ENCODE measurements around the gene SIRT6.

SIRT6 gene

DNA sequence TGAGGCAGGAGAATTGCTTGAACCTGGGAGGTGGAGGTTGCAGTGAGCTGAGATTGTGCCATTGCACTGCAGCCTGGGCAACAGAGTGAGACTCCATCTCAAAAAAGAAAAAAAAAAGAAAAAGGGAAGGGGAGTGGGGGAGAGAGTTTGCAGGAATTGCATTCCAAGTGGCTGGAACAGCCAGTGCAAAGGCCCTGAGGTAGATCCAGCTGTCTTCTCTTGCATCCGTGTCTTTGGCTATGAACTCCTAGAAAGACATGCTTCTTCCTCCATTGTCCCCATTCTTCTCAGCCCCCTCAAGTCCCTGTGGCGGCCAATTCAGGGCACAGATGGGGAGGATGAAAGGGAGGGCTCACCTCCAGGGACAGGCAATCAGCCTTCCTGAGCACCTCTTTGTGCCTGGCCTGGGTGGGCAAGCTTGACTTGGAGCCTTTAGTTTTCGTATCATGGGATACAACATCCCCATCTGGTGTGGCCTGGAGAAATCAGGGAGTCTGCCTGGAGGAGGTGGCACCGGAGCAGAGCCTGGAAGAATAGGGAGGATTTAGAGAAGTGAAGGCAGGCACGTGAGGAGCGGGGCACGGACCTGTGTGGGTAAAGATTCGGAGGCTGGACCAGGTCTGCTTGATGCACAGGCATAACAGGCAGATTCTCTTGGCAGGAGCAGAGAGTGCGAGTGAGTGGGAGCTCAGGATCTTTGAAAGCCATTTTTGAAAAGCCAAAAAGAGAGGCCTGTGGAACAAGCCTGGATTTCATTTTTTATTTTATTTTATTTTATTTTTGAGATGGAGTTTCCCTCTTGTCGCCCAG, 5.2 kb upstream of the SIRT6 start:
- DNase-seq (no peak), ATAC-seq (no peak)
- Mint-ChIP-seq H3K9me3 (no peaks in the 10 kb centered on the region), H3K27ac (no peak overlapping the region), H3K27me3 (no peaks in the 10 kb centered on the region), H3K4me3 (no peak overlapping the region), H3K4me1 (peaks cover 26% of the 10 kb centered on the region)

DNA sequence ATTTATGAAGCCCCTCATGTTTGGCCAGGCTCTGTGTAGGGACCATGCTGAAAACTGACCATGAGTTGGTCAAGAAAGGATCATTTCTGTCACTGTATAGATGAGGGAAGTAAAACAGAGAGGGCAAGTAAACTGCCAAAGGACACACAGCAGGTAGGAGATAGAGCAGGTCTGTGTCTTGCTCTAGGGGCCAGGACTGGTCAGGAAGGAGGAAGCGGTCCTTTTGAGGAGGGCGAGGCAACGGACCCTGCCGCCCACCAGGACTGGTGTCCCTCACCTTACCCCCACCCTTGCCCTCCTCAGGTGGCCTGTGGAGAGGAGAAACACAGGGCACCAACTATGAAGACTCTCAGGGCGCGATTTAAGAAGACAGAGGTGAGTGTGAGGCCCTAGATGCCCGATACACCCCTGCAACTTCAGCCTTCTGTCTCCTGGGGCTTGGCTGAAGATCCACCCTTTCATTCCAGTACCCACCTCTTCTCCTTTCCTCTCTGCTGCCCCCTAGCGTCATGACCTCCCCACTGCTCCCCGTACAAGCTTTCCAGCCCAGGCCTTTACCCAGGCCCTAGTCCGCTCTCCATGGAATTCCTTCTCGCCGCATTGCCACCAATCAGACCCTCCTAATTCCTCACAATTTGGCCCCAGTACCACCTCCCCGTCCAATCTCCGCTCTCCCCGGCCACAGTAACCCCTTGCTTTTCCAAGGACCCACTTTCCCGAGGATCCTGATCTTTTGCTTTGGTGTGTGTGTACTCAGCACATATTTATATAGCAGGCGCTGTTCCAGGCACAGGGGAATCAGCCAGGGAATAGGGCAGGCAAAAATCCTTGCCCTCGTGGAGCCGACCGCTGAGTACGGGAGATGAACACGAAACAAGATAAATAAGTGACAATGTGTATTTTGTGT, 4.0 kb upstream of the SIRT6 start:
- no peak overlapping the region for H3K27ac Mint-ChIP-seq
- H3K4me3 Mint-ChIP-seq = no peak overlapping the region
- ATAC-seq (peak; percentile 76), DNase-seq (peak; percentile 76 to 79)
- no peaks in the 10 kb centered on the region for H3K9me3 Mint-ChIP-seq
- no peaks in the 10 kb centered on the region for H3K27me3 Mint-ChIP-seq
- peaks cover 33% of the 10 kb centered on the region for H3K4me1 Mint-ChIP-seq

DNA sequence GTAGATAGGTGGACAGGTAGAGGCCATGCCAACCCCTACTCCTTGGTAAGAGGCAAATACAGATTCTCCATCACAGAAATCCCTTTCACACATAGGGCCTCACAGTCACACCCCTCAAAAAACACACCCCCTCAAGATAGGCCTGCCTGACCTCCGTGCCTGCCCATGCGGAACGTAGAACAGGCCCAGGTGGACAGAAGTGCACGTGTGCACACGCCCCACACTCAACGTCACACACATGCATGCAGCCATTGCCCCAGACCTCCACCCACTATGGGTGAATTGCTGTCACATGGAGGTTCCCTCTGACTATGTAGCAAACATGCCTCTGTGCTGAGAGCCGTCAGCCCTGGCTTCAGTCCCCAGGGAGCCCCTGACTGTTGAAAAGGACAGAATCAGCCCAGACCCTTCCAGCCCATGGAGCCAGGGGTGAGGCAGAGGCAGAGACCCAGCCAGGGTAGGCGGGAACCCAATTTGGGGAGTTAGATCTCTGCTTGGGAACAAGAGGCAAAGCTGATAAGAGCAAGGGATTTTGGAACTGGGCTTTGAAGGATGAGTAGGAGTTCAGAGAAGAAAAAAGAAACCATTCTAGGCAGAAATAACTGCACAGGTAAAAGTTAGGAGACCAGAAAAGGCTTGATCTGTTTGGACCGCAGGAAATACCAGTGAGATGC, 3.2 kb upstream of the SIRT6 start:
- Mint-ChIP-seq H3K27me3 (no peaks in the 10 kb centered on the region), H3K9me3 (no peaks in the 10 kb centered on the region), H3K27ac (no peak overlapping the region), H3K4me3 (no peak overlapping the region), H3K4me1 (peaks cover 41% of the 10 kb centered on the region)
- no peak for DNase-seq
- ATAC-seq = no peak

GRCh38 chr19:4184718-4185352, 2.5 kb upstream of the SIRT6 start:
- Mint-ChIP-seq H3K27ac (no peak overlapping the region), H3K4me3 (no peak overlapping the region), H3K27me3 (no peaks in the 10 kb centered on the region), H3K9me3 (no peaks in the 10 kb centered on the region), H3K4me1 (peaks cover 48% of the 10 kb centered on the region)
- DNase-seq (no peak), ATAC-seq (no peak)

GRCh38 chr19:4183967-4184717, 1.8 kb upstream of the SIRT6 start:
- H3K27me3 Mint-ChIP-seq = no peaks in the 10 kb centered on the region
- DNase-seq (no peak), ATAC-seq (no peak)
- no peaks in the 10 kb centered on the region for H3K9me3 Mint-ChIP-seq
- H3K27ac Mint-ChIP-seq = peak overlapping the region in 1 of 2 donors; percentile 77
- H3K4me3 Mint-ChIP-seq = peak overlapping the region; percentile 57 to 99
- H3K4me1 Mint-ChIP-seq = peaks cover 55% of the 10 kb centered on the region

GRCh38 chr19:4181053-4181508, 1.3 kb downstream of the SIRT6 start:
- Mint-ChIP-seq H3K27me3 (no peaks in the 10 kb centered on the region), H3K9me3 (no peaks in the 10 kb centered on the region), H3K4me1 (peaks cover 51% of the 10 kb centered on the region), H3K27ac (peak overlapping the region in 1 of 2 donors; percentile 62), H3K4me3 (peak overlapping the region; percentile 99)
- no peak for ATAC-seq
- DNase-seq = no peak

DNA sequence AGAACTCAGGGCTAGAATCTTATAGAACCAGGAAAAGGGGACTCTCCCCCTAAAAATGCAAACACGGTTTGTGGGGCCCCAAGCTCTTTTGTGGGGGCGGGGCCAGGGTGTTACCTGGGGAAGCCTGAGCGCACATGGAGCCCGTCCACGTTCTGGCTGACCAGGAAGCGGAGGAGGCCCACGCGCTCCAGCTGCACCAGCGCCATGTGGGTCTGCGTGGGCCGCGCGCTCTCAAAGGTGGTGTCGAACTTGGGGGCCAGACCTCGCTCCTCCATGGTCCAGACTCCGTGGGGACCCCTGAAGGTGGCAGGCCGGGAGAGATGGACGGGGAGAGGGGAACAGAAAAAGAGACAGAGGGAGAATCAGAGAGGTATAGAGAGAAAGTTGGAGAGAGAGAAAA, 3.4 kb downstream of the SIRT6 start:
- Mint-ChIP-seq H3K4me3 (no peak overlapping the region), H3K9me3 (no peaks in the 10 kb centered on the region), H3K27ac (no peak overlapping the region), H3K27me3 (no peaks in the 10 kb centered on the region), H3K4me1 (peaks cover 45% of the 10 kb centered on the region)
- ATAC-seq = no peak
- DNase-seq = no peak

DNA sequence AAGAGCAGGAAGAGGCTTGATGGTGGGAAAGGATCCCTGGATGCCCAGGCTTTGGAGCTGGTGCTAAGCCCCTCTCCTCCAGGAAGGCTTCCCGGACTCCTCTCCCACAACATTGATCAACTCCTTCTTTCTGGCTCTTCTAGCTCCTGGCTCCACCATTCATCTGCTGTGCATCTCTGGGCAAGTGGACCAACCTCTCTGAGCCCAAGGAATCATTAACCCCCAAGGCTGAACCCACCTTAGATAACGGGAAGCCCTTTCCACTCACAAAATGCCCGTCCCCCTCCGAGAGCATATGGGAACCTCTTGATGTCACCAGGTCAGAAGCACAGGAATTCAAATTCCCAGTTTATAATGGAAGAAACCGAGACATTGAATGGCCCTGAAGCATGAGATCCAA, 5.2 kb downstream of the SIRT6 start:
- ATAC-seq (no peak), DNase-seq (no peak)
- H3K27me3 Mint-ChIP-seq = peaks cover 14% of the 10 kb centered on the region
- H3K9me3 Mint-ChIP-seq = no peaks in the 10 kb centered on the region
- H3K4me1 Mint-ChIP-seq = peaks cover 42% of the 10 kb centered on the region
- H3K4me3 Mint-ChIP-seq = no peak overlapping the region
- no peak overlapping the region for H3K27ac Mint-ChIP-seq

DNA sequence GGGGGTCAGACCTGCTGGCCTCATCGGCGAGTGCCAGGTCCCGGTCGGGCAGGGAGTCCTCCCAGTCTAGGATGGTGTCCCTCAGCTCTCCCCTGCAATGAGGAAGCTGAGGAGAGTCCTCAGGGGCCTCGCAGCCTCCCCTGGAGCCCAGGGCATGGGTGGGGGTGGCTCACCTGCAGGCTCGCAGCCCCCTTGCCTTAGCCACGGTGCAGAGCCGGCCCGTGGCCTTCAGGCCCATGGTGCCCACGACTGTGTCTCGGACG, 6.8 kb downstream of the SIRT6 start:
- Mint-ChIP-seq H3K4me3 (no peak overlapping the region), H3K4me1 (peaks cover 31% of the 10 kb centered on the region), H3K27ac (no peak overlapping the region), H3K9me3 (no peaks in the 10 kb centered on the region), H3K27me3 (peaks cover 24% of the 10 kb centered on the region)
- no peak for DNase-seq
- no peak for ATAC-seq

DNA sequence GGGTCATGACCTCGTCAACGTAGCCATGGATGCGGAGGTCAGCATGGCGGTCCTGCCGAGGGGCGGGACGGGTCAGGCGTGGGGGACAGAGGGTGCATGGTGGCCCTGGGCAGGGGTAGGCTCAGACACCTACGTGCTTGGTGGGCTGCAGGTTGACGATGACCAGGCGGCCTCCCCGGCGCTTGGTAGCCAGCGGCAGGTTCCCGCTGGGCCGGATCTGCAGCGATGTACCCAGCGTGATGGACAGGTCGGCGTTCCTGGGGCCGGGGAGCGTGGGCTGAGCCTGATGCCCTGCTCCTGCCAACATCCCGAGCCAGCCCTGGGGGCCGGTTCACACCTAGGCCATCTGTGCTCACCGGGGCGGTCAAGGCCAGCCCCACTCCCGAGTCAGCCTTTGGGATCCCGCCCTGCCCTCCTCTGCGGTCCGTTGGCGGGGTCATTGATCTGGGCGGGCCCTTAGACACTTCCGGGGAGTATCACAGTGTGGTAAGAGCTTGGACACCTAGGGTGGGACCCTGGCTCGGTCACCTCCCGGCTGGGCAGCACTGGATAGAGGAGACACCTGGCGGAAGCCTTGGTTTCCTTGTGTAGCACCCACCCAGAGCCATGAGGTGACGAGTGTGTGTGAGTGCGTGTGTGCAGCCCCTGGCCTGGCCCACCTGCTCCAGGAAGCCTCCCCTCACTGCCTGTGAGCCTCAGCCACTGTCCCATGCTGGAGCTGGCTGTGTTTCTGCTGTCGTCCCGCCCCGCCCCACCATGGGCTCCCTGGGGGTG, 7.3 kb downstream of the SIRT6 start:
- Mint-ChIP-seq H3K27me3 (peaks cover 27% of the 10 kb centered on the region), H3K9me3 (no peaks in the 10 kb centered on the region), H3K4me3 (no peak overlapping the region), H3K27ac (no peak overlapping the region), H3K4me1 (peaks cover 26% of the 10 kb centered on the region)
- DNase-seq (no peak), ATAC-seq (peak; percentile 12)

DNA sequence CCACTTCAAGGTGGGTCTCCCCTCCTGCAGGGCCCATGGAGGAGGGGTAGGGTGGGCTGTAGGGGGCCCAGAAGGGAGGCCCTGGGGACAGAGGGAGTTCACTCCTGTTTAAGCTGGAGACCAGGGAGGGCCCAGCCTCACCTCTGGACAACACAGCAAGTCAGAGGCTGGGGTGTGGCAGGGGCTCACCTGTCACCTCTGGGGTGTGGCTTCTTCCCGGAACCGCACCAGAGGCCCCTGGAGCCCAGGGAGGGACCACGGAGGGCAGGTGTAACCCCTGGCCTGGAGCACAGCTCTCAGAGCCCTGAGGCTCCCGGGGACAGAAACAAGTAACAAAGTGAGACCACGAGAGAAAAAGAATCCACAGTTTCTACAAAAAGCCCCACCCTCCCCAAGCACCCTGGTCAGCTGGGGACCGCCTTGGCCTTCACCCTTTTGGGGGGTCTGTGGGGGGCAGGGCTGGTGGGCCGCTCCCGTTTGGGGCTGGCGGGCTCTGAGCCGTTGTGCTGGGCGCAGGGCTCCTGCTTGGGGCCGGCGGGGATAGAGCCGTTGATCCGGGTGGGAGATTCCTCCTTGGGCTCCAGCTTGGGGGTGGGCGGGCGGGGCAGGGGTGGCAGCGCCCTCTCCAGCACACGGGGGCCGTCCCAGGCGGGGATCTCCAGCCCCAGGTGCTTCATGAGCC, 8.0 kb downstream of the SIRT6 start:
- H3K9me3 Mint-ChIP-seq = no peaks in the 10 kb centered on the region
- ATAC-seq (peak; percentile 13), DNase-seq (no peak)
- peaks cover 19% of the 10 kb centered on the region for H3K4me1 Mint-ChIP-seq
- no peak overlapping the region for H3K4me3 Mint-ChIP-seq
- H3K27me3 Mint-ChIP-seq = peaks cover 32% of the 10 kb centered on the region
- no peak overlapping the region for H3K27ac Mint-ChIP-seq

- no peak overlapping the region for H3K4me3 Mint-ChIP-seq
- peaks cover 14% of the 10 kb centered on the region for H3K4me1 Mint-ChIP-seq
- no peaks in the 10 kb centered on the region for H3K9me3 Mint-ChIP-seq
- H3K27me3 Mint-ChIP-seq = peaks cover 36% of the 10 kb centered on the region
- ATAC-seq = no peak
- DNase-seq = no peak
- no peak overlapping the region for H3K27ac Mint-ChIP-seq
Measured at GRCh38 chr19:4173479-4174212, 8.7 kb downstream of the SIRT6 start.

GRCh38 chr19:4172861-4173473, 9.4 kb downstream of the SIRT6 start:
- peaks cover 43% of the 10 kb centered on the region for H3K27me3 Mint-ChIP-seq
- peak; percentile 54 to 62 for DNase-seq
- peak; percentile 65 for ATAC-seq
- H3K27ac Mint-ChIP-seq = no peak overlapping the region
- peaks cover 14% of the 10 kb centered on the region for H3K4me1 Mint-ChIP-seq
- no peaks in the 10 kb centered on the region for H3K9me3 Mint-ChIP-seq
- no peak overlapping the region for H3K4me3 Mint-ChIP-seq
